NB4 (cell line): ENCODE results near the gene CD244.

Experiments
- DNase-seq: peaks from one replicate; pipeline ENCODE4 v3.0.0; 2010; ENCODE audit warnings: low read depth
- H3K4me3 ChIP-seq: one replicate; pipeline ENCODE4 v1.5.1; 2011; ENCODE audit warnings: mild to moderate bottlenecking, low read depth, low read length, moderate library complexity
- CTCF ChIP-seq: IDR thresholded peaks from one replicate; pipeline ENCODE4 v1.5.1; 2012; ENCODE audit warnings: low read depth, low read length
- MAX ChIP-seq: IDR thresholded peaks from 2 replicates; pipeline ENCODE4 v1.6.1; 2011; ENCODE audit warnings: low read depth, low read length
- MYC ChIP-seq: IDR thresholded peaks from 2 replicates; pipeline ENCODE4 v1.6.1; 2011; ENCODE audit warnings: low read depth, low read length
- POLR2A ChIP-seq: IDR thresholded peaks from 2 replicates; pipeline ENCODE4 v1.6.1; 2011; ENCODE audit warnings: mild to moderate bottlenecking; ENCODE audit not compliant: insufficient read length; ENCODE audit errors: extremely low read depth

CD244 gene

DNA sequence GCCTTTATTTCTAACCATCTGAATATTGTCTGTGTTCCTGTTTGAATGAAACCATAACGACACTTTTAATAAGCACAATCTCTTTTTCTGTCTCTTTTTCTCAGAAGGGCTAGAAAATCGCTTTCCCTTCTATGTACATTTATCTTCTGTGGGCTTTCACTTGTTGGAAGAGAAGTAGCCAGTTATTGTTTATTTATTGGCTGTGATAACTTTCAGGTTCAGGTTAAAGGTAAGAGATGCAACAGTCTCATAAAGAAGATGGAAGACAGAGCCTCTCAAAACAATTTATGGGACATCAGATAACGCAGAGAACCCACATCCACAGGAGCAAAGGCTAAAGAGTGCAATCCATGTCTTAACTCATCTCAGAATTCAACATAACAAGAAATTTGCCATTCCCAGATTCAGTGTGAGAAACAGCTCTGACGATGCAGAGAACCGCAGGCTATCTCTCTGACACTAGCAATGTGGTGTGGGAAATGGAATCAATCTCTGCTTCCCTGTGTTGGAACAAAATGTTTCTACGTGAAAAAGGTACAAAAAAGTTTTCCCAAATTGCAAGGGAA is 4.1 kb upstream of the CD244 start:
- no peak overlapping the region for H3K4me3 ChIP-seq
- DNase-seq, result no peak
- TF ChIP-seq CTCF (no peak), MYC (no peak), POLR2A (no peak), MAX (no peak)

GRCh38 chr1:160866001-160866694 is 3.5 kb upstream of the CD244 start:
- no peak for DNase-seq
- no peak for TF ChIP-seq MYC
- no peak for TF ChIP-seq CTCF
- TF ChIP-seq POLR2A, result no peak
- TF ChIP-seq MAX, result no peak
- no peak overlapping the region for H3K4me3 ChIP-seq

- no peak for TF ChIP-seq MYC
- TF ChIP-seq POLR2A, result no peak
- no peak for TF ChIP-seq CTCF
- no peak for TF ChIP-seq MAX
- DNase-seq, result peak; percentile 53
Observed at GRCh38 chr1:160865337-160865736, 2.6 kb upstream of the CD244 start.

DNA sequence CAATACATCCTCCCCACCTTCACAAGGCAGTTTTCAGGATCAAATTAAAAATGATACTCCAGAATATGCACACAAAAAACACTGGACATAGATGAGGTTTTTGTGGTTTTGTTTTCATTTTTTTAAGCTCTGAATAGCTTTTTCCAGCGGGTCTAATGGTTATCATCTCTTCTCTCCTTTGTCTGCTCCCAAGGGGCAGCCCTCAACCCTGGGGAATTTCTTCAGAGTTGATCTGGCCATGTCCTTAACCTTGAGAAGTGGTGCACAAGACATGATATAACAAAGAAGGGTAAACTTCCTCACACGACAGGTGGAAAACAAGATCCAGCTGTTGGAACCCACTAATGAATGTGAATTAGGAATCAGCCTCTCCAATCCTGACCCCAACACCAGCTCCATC is 1.5 kb upstream of the CD244 start:
- peak; percentile 68 for DNase-seq
- no peak overlapping the region for H3K4me3 ChIP-seq
- TF ChIP-seq CTCF (no peak), MYC (no peak), POLR2A (no peak), MAX (no peak)

More at GRCh38 chr1:160865337-160865736, 2.6 kb upstream of the CD244 start:
- H3K4me3 ChIP-seq, result no peak overlapping the region

DNA sequence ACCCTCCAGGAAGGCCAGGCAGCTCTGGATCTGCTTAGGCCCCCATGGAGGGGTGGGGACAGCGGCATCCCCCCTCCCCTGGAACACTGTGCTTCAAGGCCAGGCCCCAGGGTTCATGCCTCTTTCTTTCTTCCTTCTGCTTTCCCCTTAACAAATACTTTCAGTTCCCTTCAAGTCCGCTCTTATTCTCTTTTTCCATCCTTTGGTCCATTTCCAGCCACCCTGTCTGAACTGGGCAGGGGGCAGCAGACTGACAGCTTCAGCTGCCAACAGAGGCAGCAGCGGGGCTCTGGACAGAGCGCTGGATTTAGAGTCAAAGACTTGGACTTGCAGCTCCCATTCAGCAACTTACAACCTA is 1.1 kb upstream of the CD244 start:
- no peak overlapping the region for H3K4me3 ChIP-seq
- no peak for TF ChIP-seq MYC
- TF ChIP-seq CTCF, result no peak
- no peak for TF ChIP-seq MAX
- TF ChIP-seq POLR2A, result no peak
- peak; percentile 55 for DNase-seq
